Measurements from ENCODE around the gene MAGI1. TPM values are rescaled to one million over a fixed set of nuclear protein-coding genes. Genes with fewer than 3 reads are reported as not detected.

MAGI1 gene
- total and polyA plus RNA-seq, 2 donors (not counting 1 experiment from before 2014, with no cell fraction given) = 0.10 to 0.22 TPM

DNA sequence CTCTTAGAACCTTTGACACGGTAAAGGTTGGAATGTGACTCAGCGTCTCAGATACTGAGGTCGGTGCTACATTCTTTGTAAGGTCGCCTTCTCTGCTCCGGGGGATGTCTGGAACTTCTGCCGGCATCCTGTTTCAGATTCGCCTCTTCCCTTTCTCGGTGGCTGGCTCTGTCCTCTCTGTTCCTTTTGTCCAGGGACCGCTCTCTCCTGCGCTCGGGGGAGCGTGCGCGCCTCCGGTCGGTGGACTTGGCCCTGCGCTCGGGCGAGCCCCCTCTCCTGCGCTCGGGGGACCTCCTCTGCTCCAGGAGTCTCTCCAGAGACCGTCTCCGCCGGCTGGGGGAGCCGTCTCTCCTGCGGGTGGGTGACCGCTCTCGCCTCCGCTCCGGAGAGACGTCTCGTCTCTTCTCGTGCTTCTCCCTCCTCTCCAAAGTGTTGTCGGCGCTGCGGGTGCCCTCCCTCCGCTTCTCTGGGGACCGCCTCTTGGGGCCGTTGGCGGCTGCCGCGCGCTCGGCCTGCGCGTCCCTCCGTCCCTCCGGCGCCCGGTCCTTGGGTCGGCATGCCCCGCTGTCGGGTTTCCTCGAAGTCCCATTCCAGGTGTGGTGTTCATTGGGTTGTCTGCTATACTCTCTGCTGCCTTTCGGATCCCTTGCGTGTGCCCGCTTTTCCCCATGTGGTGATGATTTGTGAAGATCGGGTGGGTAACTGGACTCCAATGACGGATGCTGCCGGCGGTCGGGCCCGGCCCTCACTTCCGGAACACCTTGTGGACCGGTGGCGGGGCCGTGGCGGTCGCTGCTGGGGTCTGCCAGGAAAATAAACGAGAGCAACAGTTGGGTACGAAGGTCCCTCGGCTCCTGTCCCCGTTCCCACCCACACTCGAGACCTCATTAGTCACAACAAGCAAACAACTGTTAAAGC lies 682.1 kb downstream of the MAGI1 start:
- Histone ChIP-seq H3K36me3 (replicated peaks in 1 of 2; ENCODE audit: control extremely low read depth in 1 of 2, control insufficient read depth in 1 of 2, extremely low read depth in 1 of 2, insufficient read depth in 2 of 2, low read length in 1 of 2) (no peaks in the 10 kb centered on the region), H3K4me1 (ENCODE audit: control insufficient read depth in 2 of 2, insufficient read depth in 2 of 2, low read length in 2 of 2) (no peaks in the 10 kb centered on the region), H3K4me3 (ENCODE audit: control extremely low read depth in 1 of 5, extremely low read depth in 1 of 5, insufficient read depth in 1 of 5, low read depth in 2 of 5, low read length in 4 of 5) (no peak overlapping the region), H3K9me3 (ENCODE audit: control extremely low read depth in 1 of 3, control insufficient read depth in 2 of 3, insufficient read depth in 1 of 3, low read length in 2 of 3) (peaks cover 0 to 13% (median 0%) of the 10 kb centered on the region in 3 donors), H2AFZ (ENCODE audit: insufficient read depth, low read depth, low read length, poor library complexity, severe bottlenecking) (no peak overlapping the region), H3K4me2 (replicated peaks; ENCODE audit: low read depth, low read length, poor library complexity, severe bottlenecking) (no peak overlapping the region), H3K27ac (ENCODE audit: low read length in 2 of 2) (no peak overlapping the region), H4K20me1 (ENCODE audit: control insufficient read depth, insufficient read depth, low read length, poor library complexity, severe bottlenecking) (no peaks in the 10 kb centered on the region), H3K27me3 (replicated peaks in 1 of 4; ENCODE audit: control extremely low read depth in 1 of 4, control insufficient read depth in 3 of 4, insufficient read depth in 4 of 4, low read length in 3 of 4) (peaks cover 0 to 10% (median 3%) of the 10 kb centered on the region in 4 experiments), H3K79me2 (ENCODE audit: control insufficient read depth, insufficient read depth, low read length) (no peaks in the 10 kb centered on the region), H3K9ac (ENCODE audit: low read length) (no peak overlapping the region)
- peaks cover 12% of the 10 kb centered on the region for H3K27me3 Mint-ChIP-seq
- 21% methylated on average over 70 of the region's 74 CpGs for WGBS (ENCODE audit: insufficient coverage)
- no peaks in the 10 kb centered on the region for H3K9me3 Mint-ChIP-seq (ENCODE audit: insufficient read depth)
- H3K4me3 Mint-ChIP-seq = no peak overlapping the region
- ChIA-PET POLR2A (no interaction called here), CTCF (no interaction called here)
- ATAC-seq (ENCODE audit: low read depth) (no peak), DNase-seq (no peak)
- intact Hi-C loops (cut with micrococcal nuclease) = no loop called here
- no peak overlapping the region for H3K27ac Mint-ChIP-seq
- TF ChIP-seq, protein P1, sequence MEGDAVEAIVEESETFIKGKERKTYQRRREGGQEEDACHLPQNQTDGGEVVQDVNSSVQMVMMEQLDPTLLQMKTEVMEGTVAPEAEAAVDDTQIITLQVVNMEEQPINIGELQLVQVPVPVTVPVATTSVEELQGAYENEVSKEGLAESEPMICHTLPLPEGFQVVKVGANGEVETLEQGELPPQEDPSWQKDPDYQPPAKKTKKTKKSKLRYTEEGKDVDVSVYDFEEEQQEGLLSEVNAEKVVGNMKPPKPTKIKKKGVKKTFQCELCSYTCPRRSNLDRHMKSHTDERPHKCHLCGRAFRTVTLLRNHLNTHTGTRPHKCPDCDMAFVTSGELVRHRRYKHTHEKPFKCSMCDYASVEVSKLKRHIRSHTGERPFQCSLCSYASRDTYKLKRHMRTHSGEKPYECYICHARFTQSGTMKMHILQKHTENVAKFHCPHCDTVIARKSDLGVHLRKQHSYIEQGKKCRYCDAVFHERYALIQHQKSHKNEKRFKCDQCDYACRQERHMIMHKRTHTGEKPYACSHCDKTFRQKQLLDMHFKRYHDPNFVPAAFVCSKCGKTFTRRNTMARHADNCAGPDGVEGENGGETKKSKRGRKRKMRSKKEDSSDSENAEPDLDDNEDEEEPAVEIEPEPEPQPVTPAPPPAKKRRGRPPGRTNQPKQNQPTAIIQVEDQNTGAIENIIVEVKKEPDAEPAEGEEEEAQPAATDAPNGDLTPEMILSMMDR (IDR thresholded peaks at IDR 0.05) = no peak
- H3K4me1 Mint-ChIP-seq = no peaks in the 10 kb centered on the region

DNA sequence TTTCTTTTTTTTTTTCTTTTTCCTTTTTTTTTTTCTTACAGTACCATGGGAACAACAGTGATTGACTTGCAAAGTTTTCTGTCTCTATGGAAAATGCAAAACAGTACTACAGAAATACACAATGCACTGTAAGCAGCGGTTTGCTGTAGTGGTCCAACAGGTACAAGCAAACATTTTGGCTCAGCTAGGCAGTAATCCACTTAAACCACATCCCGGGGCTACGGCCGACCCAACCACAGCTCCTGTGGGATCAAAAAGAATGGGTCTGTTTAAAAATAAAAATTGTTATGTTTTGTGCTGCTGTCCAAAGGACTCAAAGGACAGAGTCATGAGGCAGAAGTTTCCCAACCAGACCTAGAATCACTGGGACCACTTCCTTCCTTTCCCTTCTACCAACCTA lies 683.8 kb downstream of the MAGI1 start:
- Mint-ChIP-seq H3K4me1 (no peaks in the 10 kb centered on the region), H3K27ac (no peak overlapping the region), H3K4me3 (no peak overlapping the region), H3K27me3 (peaks cover 12% of the 10 kb centered on the region), H3K9me3 (ENCODE audit: insufficient read depth) (no peaks in the 10 kb centered on the region)
- ChIA-PET POLR2A (no interaction called here), CTCF (interaction anchor here (0.7 kb wide), 1 partner anchor 492 kb away, joined by 3 read pairs; no protein-coding TSS in a partner anchor)
- WGBS (ENCODE audit: insufficient coverage) = 40% methylated on average over 1 of the region's 4 CpGs
- Histone ChIP-seq H3K36me3 (replicated peaks in 1 of 2; ENCODE audit: control extremely low read depth in 1 of 2, control insufficient read depth in 1 of 2, extremely low read depth in 1 of 2, insufficient read depth in 2 of 2, low read length in 1 of 2) (no peaks in the 10 kb centered on the region), H3K9me3 (ENCODE audit: control extremely low read depth in 1 of 3, control insufficient read depth in 2 of 3, insufficient read depth in 1 of 3, low read length in 2 of 3) (peaks cover 0 to 13% (median 0%) of the 10 kb centered on the region in 3 donors), H4K20me1 (ENCODE audit: control insufficient read depth, insufficient read depth, low read length, poor library complexity, severe bottlenecking) (no peaks in the 10 kb centered on the region), H3K9ac (ENCODE audit: low read length) (no peak overlapping the region), H3K27me3 (replicated peaks in 1 of 4; ENCODE audit: control extremely low read depth in 1 of 4, control insufficient read depth in 3 of 4, insufficient read depth in 4 of 4, low read length in 3 of 4) (peaks cover 0 to 10% (median 3%) of the 10 kb centered on the region in 4 experiments), H3K4me2 (replicated peaks; ENCODE audit: low read depth, low read length, poor library complexity, severe bottlenecking) (no peak overlapping the region), H3K4me3 (ENCODE audit: control extremely low read depth in 1 of 5, extremely low read depth in 1 of 5, insufficient read depth in 1 of 5, low read depth in 2 of 5, low read length in 4 of 5) (no peak overlapping the region), H3K79me2 (ENCODE audit: control insufficient read depth, insufficient read depth, low read length) (no peaks in the 10 kb centered on the region), H3K27ac (ENCODE audit: low read length in 2 of 2) (no peak overlapping the region), H2AFZ (ENCODE audit: insufficient read depth, low read depth, low read length, poor library complexity, severe bottlenecking) (no peak overlapping the region), H3K4me1 (ENCODE audit: control insufficient read depth in 2 of 2, insufficient read depth in 2 of 2, low read length in 2 of 2) (no peaks in the 10 kb centered on the region)
- DNase-seq (no peak), ATAC-seq (ENCODE audit: low read depth) (no peak)
- intact Hi-C loops (cut with micrococcal nuclease) = no loop called here
- TF ChIP-seq EZH2 (IDR thresholded peaks at IDR 0.05; ENCODE audit: borderline replicate concordance, insufficient read depth, low read depth, low read length, poor library complexity, severe bottlenecking) = no peak
- TF ChIP-seq, protein P1 (IDR thresholded peaks at IDR 0.05) = no peak
